ENCODE measurements around the gene YJU2. TPM values are rescaled to one million over a fixed set of nuclear protein-coding genes. Genes with fewer than 3 reads are reported as not detected.
"Not testable (repeated sequence)": the region's sequence is repeated elsewhere in the genome, so short reads cannot be mapped to it uniquely, and the experiment has no call there.

Gene YJU2
- total and polyA plus RNA-seq, 3 experiments from 2014 or later, result 29.6 to 41.2 (median 38.8) TPM

- Histone ChIP-seq H3K36me3 (ENCODE audit: insufficient read depth, low read length) (no peaks in the 10 kb centered on the region), H3K9me3 (ENCODE audit: low read length) (no peaks in the 10 kb centered on the region), H3K4me1 (ENCODE audit: insufficient read depth, low read length) (no peaks in the 10 kb centered on the region), H3K27ac (ENCODE audit: low read depth, low read length) (no peak overlapping the region), H3K27me3 (ENCODE audit: insufficient read depth, low read length, poor library complexity, severe bottlenecking) (no peaks in the 10 kb centered on the region), H3K4me3 (ENCODE audit: low read length) (no peak overlapping the region)
- POLR2A ChIA-PET, result no interaction called here
- H3K27ac Mint-ChIP-seq, result peak overlapping the region in 1 of 8 donors; percentile 78
- H3K36me3 Mint-ChIP-seq, result no peaks in the 10 kb centered on the region
- CTCF ChIA-PET, result no interaction called here
- H3K9me3 Mint-ChIP-seq, result no peaks in the 10 kb centered on the region
- DNase-seq, result no peak
- no peaks in the 10 kb centered on the region for H3K27me3 Mint-ChIP-seq
- H3K4me3 Mint-ChIP-seq, result no peak overlapping the region
- no peaks in the 10 kb centered on the region for H3K4me1 Mint-ChIP-seq
Measured at GRCh38 chr19:4220188-4220587, 26.7 kb upstream of the YJU2 start.

- H3K4me1 ChIP-seq (ENCODE audit: insufficient read depth, low read length), result no peaks in the 10 kb centered on the region
- ChIA-PET POLR2A (no interaction called here), CTCF (no interaction called here)
- Mint-ChIP-seq H3K4me3 (no peak overlapping the region), H3K4me1 (no peaks in the 10 kb centered on the region), H3K27me3 (peaks cover 3 to 6% of the 10 kb centered on the region in 2 donors), H3K27ac (no peak overlapping the region), H3K9me3 (no peaks in the 10 kb centered on the region), H3K36me3 (no peaks in the 10 kb centered on the region)
- H3K27ac ChIP-seq (ENCODE audit: low read depth, low read length), result no peak overlapping the region
- H3K27me3 ChIP-seq (ENCODE audit: insufficient read depth, low read length, poor library complexity, severe bottlenecking), result peaks cover 14% of the 10 kb centered on the region
- no peaks in the 10 kb centered on the region for H3K36me3 ChIP-seq (ENCODE audit: insufficient read depth, low read length)
- H3K9me3 ChIP-seq (ENCODE audit: low read length), result no peaks in the 10 kb centered on the region
- no peak for DNase-seq
- H3K4me3 ChIP-seq (ENCODE audit: low read length), result no peak overlapping the region
Measured at GRCh38 chr19:4224470-4224869, 22.4 kb upstream of the YJU2 start.

- no peak overlapping the region for H3K27ac Mint-ChIP-seq
- POLR2A ChIA-PET, result no interaction called here
- no peaks in the 10 kb centered on the region for H3K4me1 ChIP-seq (ENCODE audit: insufficient read depth, low read length)
- H3K9me3 ChIP-seq (ENCODE audit: low read length), result no peaks in the 10 kb centered on the region
- no peak for DNase-seq
- H3K9me3 Mint-ChIP-seq, result no peaks in the 10 kb centered on the region
- H3K27me3 ChIP-seq (ENCODE audit: insufficient read depth, low read length, poor library complexity, severe bottlenecking), result peaks cover 16% of the 10 kb centered on the region
- H3K4me3 ChIP-seq (ENCODE audit: low read length), result no peak overlapping the region
- peaks cover 6 to 9% of the 10 kb centered on the region in 2 donors for H3K27me3 Mint-ChIP-seq
- CTCF ChIA-PET, result no interaction called here
- no peak overlapping the region for H3K27ac ChIP-seq (ENCODE audit: low read depth, low read length)
- H3K36me3 ChIP-seq (ENCODE audit: insufficient read depth, low read length), result no peaks in the 10 kb centered on the region
- H3K4me1 Mint-ChIP-seq, result no peaks in the 10 kb centered on the region
- H3K4me3 Mint-ChIP-seq, result no peak overlapping the region
- no peaks in the 10 kb centered on the region for H3K36me3 Mint-ChIP-seq
Measured at GRCh38 chr19:4225885-4226284, 21.0 kb upstream of the YJU2 start.

- no peak overlapping the region for H3K27ac ChIP-seq (ENCODE audit: low read depth, low read length)
- no peaks in the 10 kb centered on the region for H3K4me1 ChIP-seq (ENCODE audit: insufficient read depth, low read length)
- peaks cover 9 to 11% of the 10 kb centered on the region in 2 donors for H3K27me3 Mint-ChIP-seq
- ChIA-PET POLR2A (no interaction called here), CTCF (no interaction called here)
- H3K4me3 Mint-ChIP-seq, result no peak overlapping the region
- H3K27ac Mint-ChIP-seq, result no peak overlapping the region
- H3K27me3 ChIP-seq (ENCODE audit: insufficient read depth, low read length, poor library complexity, severe bottlenecking), result peaks cover 17% of the 10 kb centered on the region
- DNase-seq, result no peak
- no peaks in the 10 kb centered on the region for H3K9me3 Mint-ChIP-seq
- no peak overlapping the region for H3K4me3 ChIP-seq (ENCODE audit: low read length)
- H3K4me1 Mint-ChIP-seq, result no peaks in the 10 kb centered on the region
- H3K9me3 ChIP-seq (ENCODE audit: low read length), result no peaks in the 10 kb centered on the region
- no peaks in the 10 kb centered on the region for H3K36me3 ChIP-seq (ENCODE audit: insufficient read depth, low read length)
- no peaks in the 10 kb centered on the region for H3K36me3 Mint-ChIP-seq
Measured at GRCh38 chr19:4227771-4228170, 19.1 kb upstream of the YJU2 start.

- Mint-ChIP-seq H3K27ac (no peak overlapping the region), H3K9me3 (no peaks in the 10 kb centered on the region), H3K4me3 (no peak overlapping the region), H3K27me3 (peaks cover 12 to 15% of the 10 kb centered on the region in 2 donors), H3K4me1 (no peaks in the 10 kb centered on the region), H3K36me3 (no peaks in the 10 kb centered on the region)
- Histone ChIP-seq H3K27ac (ENCODE audit: low read depth, low read length) (no peak overlapping the region), H3K9me3 (ENCODE audit: low read length) (no peaks in the 10 kb centered on the region), H3K27me3 (ENCODE audit: insufficient read depth, low read length, poor library complexity, severe bottlenecking) (peaks cover 17% of the 10 kb centered on the region), H3K4me3 (ENCODE audit: low read length) (no peak overlapping the region), H3K36me3 (ENCODE audit: insufficient read depth, low read length) (no peaks in the 10 kb centered on the region), H3K4me1 (ENCODE audit: insufficient read depth, low read length) (no peaks in the 10 kb centered on the region)
- CTCF ChIA-PET, result no interaction called here
- POLR2A ChIA-PET, result no interaction called here
- no peak for DNase-seq
Measured at GRCh38 chr19:4228765-4229178, 18.1 kb upstream of the YJU2 start.

- Mint-ChIP-seq H3K36me3 (no peaks in the 10 kb centered on the region), H3K4me1 (no peaks in the 10 kb centered on the region), H3K4me3 (no peak within 1 kb of the TSS), H3K9me3 (no peaks in the 10 kb centered on the region), H3K27ac (peak within 1 kb of the TSS in 1 of 8 donors; percentile 5), H3K27me3 (peaks cover 15 to 20% of the 10 kb centered on the region in 2 donors)
- DNase-seq, result no peak
- ChIA-PET CTCF (no interaction called here), POLR2A (no interaction called here)
- H3K36me3 ChIP-seq (ENCODE audit: insufficient read depth, low read length), result no peaks in the 10 kb centered on the region
- no peaks in the 10 kb centered on the region for H3K4me1 ChIP-seq (ENCODE audit: insufficient read depth, low read length)
- no peak within 1 kb of the TSS for H3K27ac ChIP-seq (ENCODE audit: low read depth, low read length)
- no peaks in the 10 kb centered on the region for H3K9me3 ChIP-seq (ENCODE audit: low read length)
- no peak within 1 kb of the TSS for H3K4me3 ChIP-seq (ENCODE audit: low read length)
- peaks cover 17% of the 10 kb centered on the region for H3K27me3 ChIP-seq (ENCODE audit: insufficient read depth, low read length, poor library complexity, severe bottlenecking)
Measured at GRCh38 chr19:4229179-4229931, 17.5 kb upstream of the YJU2 start, which contains the start of gene EBI3. TSS of gene EBI3 (plus strand) at chr19:4229523. CDS start at chr19:4229551, 28 bp downstream.

- H3K4me1 Mint-ChIP-seq; H3K36me3 Mint-ChIP-seq; H3K4me3 ChIP-seq (ENCODE audit: low read length); H3K9me3 Mint-ChIP-seq; H3K27ac Mint-ChIP-seq; H3K4me1 ChIP-seq (ENCODE audit: insufficient read depth, low read length); DNase-seq; CTCF ChIA-PET; H3K27ac ChIP-seq (ENCODE audit: low read depth, low read length); H3K4me3 Mint-ChIP-seq; H3K36me3 ChIP-seq (ENCODE audit: insufficient read depth, low read length); H3K9me3 ChIP-seq (ENCODE audit: low read length): not testable (repeated sequence)
- H3K27me3 ChIP-seq (ENCODE audit: insufficient read depth, low read length, poor library complexity, severe bottlenecking), result peaks cover 17% of the 10 kb centered on the region
- H3K27me3 Mint-ChIP-seq, result peaks cover 19 to 20% of the 10 kb centered on the region in 2 donors
- POLR2A ChIA-PET, result interaction anchor here (0.6 kb wide), 1 partner anchor 37 kb away, joined by 7 read pairs; no protein-coding TSS in a partner anchor
Measured at GRCh38 chr19:4230237-4230636, 16.6 kb upstream of the YJU2 start.

GRCh38 chr19:4231521-4231920 lies 15.4 kb upstream of the YJU2 start:
- H3K9me3 ChIP-seq (ENCODE audit: low read length); H3K9me3 Mint-ChIP-seq; H3K36me3 Mint-ChIP-seq; H3K4me3 Mint-ChIP-seq; POLR2A ChIA-PET; H3K27ac Mint-ChIP-seq; H3K36me3 ChIP-seq (ENCODE audit: insufficient read depth, low read length); H3K27ac ChIP-seq (ENCODE audit: low read depth, low read length); H3K4me1 Mint-ChIP-seq; DNase-seq; H3K4me3 ChIP-seq (ENCODE audit: low read length); H3K4me1 ChIP-seq (ENCODE audit: insufficient read depth, low read length): not testable (repeated sequence)
- CTCF ChIA-PET, result interaction anchor here (1.5 kb wide), 1 partner anchor 121 kb away, joined by 4 read pairs; no protein-coding TSS in a partner anchor
- H3K27me3 ChIP-seq (ENCODE audit: insufficient read depth, low read length, poor library complexity, severe bottlenecking), result peaks cover 17% of the 10 kb centered on the region
- peaks cover 17 to 19% of the 10 kb centered on the region in 2 donors for H3K27me3 Mint-ChIP-seq
